ENCODE data around the gene ABI1. TPM values are rescaled to one million over a fixed set of nuclear protein-coding genes. Genes with fewer than 3 reads are reported as not detected.

ABI1 gene
- total and polyA plus RNA-seq, 2 of the 4 experiments (the other 2 are of a cell fraction), result 49.6 to 71.3 TPM

GRCh38 chr10:26869528-26869927 lies 8.8 kb upstream of the ABI1 start:
- H2AFZ ChIP-seq (replicated peaks; ENCODE audit: low read length, poor library complexity), result no peak overlapping the region
- H4K5ac ChIP-seq (ENCODE audit: low read depth, low read length), result no peak overlapping the region
- H3K9me1 ChIP-seq (ENCODE audit: insufficient read depth, low read length), result no peaks in the 10 kb centered on the region
- H2AK9ac ChIP-seq (replicated peaks; ENCODE audit: low read depth, low read length, poor library complexity), result no peak overlapping the region
- H4K20me1 ChIP-seq (ENCODE audit: insufficient read depth, low read length), result no peaks in the 10 kb centered on the region
- H3K9ac ChIP-seq (ENCODE audit: low read depth, low read length), result no peak overlapping the region
- H2AK5ac ChIP-seq (ENCODE audit: low read depth, low read length), result no peak overlapping the region
- in situ Hi-C loops (cut with MboI; ENCODE audit: low sequenced_read_pairs), result no loop called here
- DNase-seq, result no peak
- no peak overlapping the region for H3K4me3 ChIP-seq (ENCODE audit: insufficient read depth, low read depth, low read length)
- ChIA-PET CTCF (no interaction called here), POLR2A (ENCODE audit: unreplicated experiment) (no interaction called here)
- H3K23ac ChIP-seq (ENCODE audit: low read depth, low read length), result no peak overlapping the region
- no peaks in the 10 kb centered on the region for H3K79me1 ChIP-seq (ENCODE audit: low read depth in 1 of 2, low read length in 2 of 2)
- no peak for ATAC-seq (ENCODE audit: low read depth)
- no CpG with 5 or more reads among the region's 8 CpGs for WGBS, 2 experiments (ENCODE audit: extremely low coverage in 2 of 2, insufficient read length in 1 of 2)
- no peak overlapping the region for H3K18ac ChIP-seq (ENCODE audit: low read depth, low read length)
- H3K56ac ChIP-seq (ENCODE audit: extremely low read depth, insufficient read depth, low read length), result no peak overlapping the region
- H3K4ac ChIP-seq (ENCODE audit: low read depth, low read length), result no peak overlapping the region
- H2BK15ac ChIP-seq (ENCODE audit: low read depth, low read length), result no peak overlapping the region
- no peak overlapping the region for H2BK20ac ChIP-seq (ENCODE audit: low read depth, low read length)
- H4K91ac ChIP-seq (ENCODE audit: insufficient read depth, low read depth, low read length), result no peak overlapping the region
- no peak overlapping the region for H3K4me2 ChIP-seq (ENCODE audit: low read depth, low read length)
- BruUV-seq (replicated peaks), result no TSS peak
- no peak overlapping the region for H3K14ac ChIP-seq (replicated peaks; ENCODE audit: low read depth, low read length)
- H2BK5ac ChIP-seq (ENCODE audit: low read depth, low read length, poor library complexity, severe bottlenecking), result no peak overlapping the region
- intact Hi-C loops (cut with micrococcal nuclease), result no loop called here
- no peaks in the 10 kb centered on the region for H3K9me3 ChIP-seq (ENCODE audit: control insufficient read depth, insufficient read depth, low read length)
- dilution Hi-C loops (cut with HindIII; ENCODE audit: low sequenced_read_pairs, unreplicated experiment), result no loop called here
- H3K27ac ChIP-seq (ENCODE audit: insufficient read depth, low read length), result no peak overlapping the region
- H2BK120ac ChIP-seq (ENCODE audit: low read depth, low read length), result no peak overlapping the region
- TF ChIP-seq BHLHE40 (IDR thresholded peaks at IDR 0.05; ENCODE audit: low read depth, low read length), result no peak
- TF ChIP-seq MAZ (IDR thresholded peaks at IDR 0.05; ENCODE audit: borderline replicate concordance, low read depth, low read length), result no peak
- TF ChIP-seq ELK1 (IDR thresholded peaks at IDR 0.05; ENCODE audit: borderline replicate concordance, low read depth, low read length), result no peak
- TF ChIP-seq POLR2A (IDR thresholded peaks at IDR 0.05; ENCODE audit: low read depth, low read length), result no peak
- TF ChIP-seq CEBPB (IDR thresholded peaks at IDR 0.05; ENCODE audit: low read depth, low read length), result peak; percentile 62
- no peak overlapping the region for H4K8ac ChIP-seq (ENCODE audit: low read depth in 2 of 2, low read length in 2 of 2)
- H3K36me3 ChIP-seq (ENCODE audit: control insufficient read depth, insufficient read depth, low read length), result no peaks in the 10 kb centered on the region
- no peaks in the 10 kb centered on the region for H3K4me1 ChIP-seq (ENCODE audit: control insufficient read depth, insufficient read depth, low read length)
- peaks cover 3% of the 10 kb centered on the region for H3K27me3 ChIP-seq (ENCODE audit: control insufficient read depth, insufficient read depth, low read length)
